Fibroblast of lung (primary cell): ENCODE data around the gene METTL25.

Experiments used
- CTCF ChIP-seq, 2 donors: IDR thresholded peaks in 1 of 2; conservative IDR thresholded peaks in 1 of 2; 1 replicate in 1 of 2; 2 replicates in 1 of 2; pipeline ENCODE4 v1.5.1; 2011 to 2012; ENCODE audit warnings: low read length in 2 of 2, control low read depth in 1 of 2, inconsistent platforms in 1 of 2, low read depth in 1 of 2, mild to moderate bottlenecking in 1 of 2
- EZH2 ChIP-seq: IDR thresholded peaks from 2 replicates; pipeline ENCODE4 v1.5.1; 2012; ENCODE audit warnings: low read length, control low read depth, mild to moderate bottlenecking; ENCODE audit errors: missing control alignments

- TF ChIP-seq CTCF (conservative IDR thresholded peaks at IDR 0.05 in 1 of 2, IDR thresholded peaks at IDR 0.05 in 1 of 2; ENCODE audit: low read depth in 1 of 2, low read length in 2 of 2), result no peak
- TF ChIP-seq EZH2, result no peak
Observed at GRCh38 chr12:82314406-82314892, 43.9 kb upstream of the METTL25 start.
